Right cardiac atrium (tissue), 5 donors: ENCODE measurements around the gene PRR14. TPM values are rescaled to one million over a fixed set of nuclear protein-coding genes. Genes with fewer than 3 reads are reported as not detected.
A peak's percentile ranks its signal among the peaks of the same experiment; 100 is the strongest.

Source experiments
- ATAC-seq, 2 donors: fragments of 200-7000 bp; cut with Tn5 transposase; one replicate each; pipeline versions ENCODE4 v1.8.0 to v1.9.1; 2020; ENCODE audit warnings: moderate library complexity in 2 of 2, mild to moderate bottlenecking in 1 of 2
- DNase-seq, 3 donors: peaks; one replicate each; pipeline ENCODE4 v3.0.0-alpha.2; 2020
- H3K27ac ChIP-seq: one replicate; pipeline ENCODE4 v1.5.1; 2013; ENCODE audit warnings: mild to moderate bottlenecking, low read length, control low read depth, moderate library complexity
- H3K27me3 ChIP-seq: one replicate; pipeline ENCODE4 v1.6.1; 2013; ENCODE audit not compliant: control insufficient read depth, insufficient read depth
- H3K4me1 ChIP-seq: one replicate; pipeline ENCODE4 v1.6.1; 2013; ENCODE audit warnings: low read length; ENCODE audit not compliant: control insufficient read depth, insufficient read depth
- H3K4me3 ChIP-seq: one replicate; pipeline ENCODE4 v1.5.1; 2013; ENCODE audit warnings: low read length, control low read depth
- H3K9me3 ChIP-seq: one replicate; pipeline ENCODE4 v1.6.1; 2013; ENCODE audit warnings: low read length; ENCODE audit not compliant: control insufficient read depth
- WGBS: extraction: QIAGEN DNeasy Blood & Tissue Kit; methylation state at CpG from one replicate; pipeline ENCODE4 v1.1.7; 2013; 5-methylcytosine and 5-hydroxymethylcytosine counted together
- intact Hi-C, 4 donors: fragments of 100-400 bp; cut with DNase I; formaldehyde crosslinking; loops; one replicate each; pipeline versions ENCODE4 v1.11.0 to v1.14.0; 2022 to 2023
- polyA plus RNA-seq: library from polyadenylated mRNA; stranded (reverse); fragments of 200-250 nt; gene quantifications from one replicate; pipeline ENCODE4 v1.2.3, GENCODE V29; 2013
- total RNA-seq, 4 donors: library from RNA; stranded (reverse); fragmentation: NEBNext Ultra II Directional; extraction: Animal tissue kit (Norgen Biotek cat#: 25700); gene quantifications; one replicate each; pipeline ENCODE4 v1.2.1, GENCODE V29; 2021
- donor health status: healthy with polysubstance abuse.
- donor health status: DM: no; HTN: yes; CAD: no.
- donor health status: DM: no; HTN: no; CAD: no.
- donor health status: DM: no; HTN: yes; CAD: no; lungs with severe emphysema.
- donor health status: DM: yes; HTN: yes; CAD: no.

Gene PRR14
- total and polyA plus RNA-seq, 5 donors = 19.1 to 27.6 (median 23.4) TPM

DNA sequence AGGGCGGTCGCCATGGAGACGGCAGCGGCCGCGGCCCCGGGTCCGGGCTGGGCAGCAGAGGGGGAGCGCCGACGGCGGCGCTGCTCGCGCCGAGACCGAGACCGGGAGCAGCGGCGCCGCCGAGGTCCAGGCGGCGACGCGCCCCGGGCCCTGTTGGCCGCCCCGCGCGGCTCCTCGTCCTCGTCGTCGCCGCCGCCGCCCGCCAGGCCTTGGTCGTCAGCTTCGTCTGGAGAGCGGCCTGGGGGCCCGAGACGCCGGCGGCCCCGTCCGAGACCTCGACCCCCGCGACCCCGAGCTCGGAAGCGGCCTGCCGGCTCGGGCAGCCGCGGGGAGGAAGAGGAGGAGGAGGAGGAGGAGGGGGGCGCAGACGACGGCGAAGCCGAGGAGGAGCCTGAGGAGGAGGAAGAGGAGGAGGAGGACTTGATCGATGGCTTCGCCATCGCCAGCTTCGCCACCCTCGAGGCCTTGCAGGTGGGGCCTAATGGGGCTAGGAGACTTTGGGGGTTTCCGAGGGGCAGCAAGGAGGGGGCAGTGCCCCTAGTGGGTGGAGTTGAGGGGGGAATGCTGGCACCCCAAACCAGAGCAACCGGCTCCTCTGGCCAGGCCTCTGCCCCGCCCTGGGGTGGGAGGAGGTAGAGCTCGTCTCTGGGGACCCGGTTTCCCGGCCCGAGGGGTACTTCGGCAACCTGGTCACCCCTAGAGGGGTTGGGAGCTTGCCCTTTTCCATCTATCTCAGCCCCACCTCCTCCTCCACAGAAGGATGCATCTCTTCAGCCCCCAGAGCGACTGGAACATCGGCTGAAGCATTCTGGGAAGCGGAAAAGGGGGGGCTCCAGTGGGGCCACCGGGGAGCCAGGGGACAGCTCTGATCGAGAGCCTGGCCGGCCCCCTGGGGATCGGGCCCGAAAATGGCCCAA, 9.0 kb downstream of the PRR14 start:
- H3K4me3 ChIP-seq = peak overlapping the region; percentile 96
- H3K9me3 ChIP-seq = no peaks in the 10 kb centered on the region
- DNase-seq (peak; percentile 58 to 83 (median 75)), ATAC-seq (no peak)
- H3K27ac ChIP-seq = peak overlapping the region; percentile 99
- WGBS = under 1% methylated on average over 83 of the region's 84 CpGs
- H3K27me3 ChIP-seq = no peaks in the 10 kb centered on the region
- peaks cover 12% of the 10 kb centered on the region for H3K4me1 ChIP-seq
- intact Hi-C loops = no loop called here

DNA sequence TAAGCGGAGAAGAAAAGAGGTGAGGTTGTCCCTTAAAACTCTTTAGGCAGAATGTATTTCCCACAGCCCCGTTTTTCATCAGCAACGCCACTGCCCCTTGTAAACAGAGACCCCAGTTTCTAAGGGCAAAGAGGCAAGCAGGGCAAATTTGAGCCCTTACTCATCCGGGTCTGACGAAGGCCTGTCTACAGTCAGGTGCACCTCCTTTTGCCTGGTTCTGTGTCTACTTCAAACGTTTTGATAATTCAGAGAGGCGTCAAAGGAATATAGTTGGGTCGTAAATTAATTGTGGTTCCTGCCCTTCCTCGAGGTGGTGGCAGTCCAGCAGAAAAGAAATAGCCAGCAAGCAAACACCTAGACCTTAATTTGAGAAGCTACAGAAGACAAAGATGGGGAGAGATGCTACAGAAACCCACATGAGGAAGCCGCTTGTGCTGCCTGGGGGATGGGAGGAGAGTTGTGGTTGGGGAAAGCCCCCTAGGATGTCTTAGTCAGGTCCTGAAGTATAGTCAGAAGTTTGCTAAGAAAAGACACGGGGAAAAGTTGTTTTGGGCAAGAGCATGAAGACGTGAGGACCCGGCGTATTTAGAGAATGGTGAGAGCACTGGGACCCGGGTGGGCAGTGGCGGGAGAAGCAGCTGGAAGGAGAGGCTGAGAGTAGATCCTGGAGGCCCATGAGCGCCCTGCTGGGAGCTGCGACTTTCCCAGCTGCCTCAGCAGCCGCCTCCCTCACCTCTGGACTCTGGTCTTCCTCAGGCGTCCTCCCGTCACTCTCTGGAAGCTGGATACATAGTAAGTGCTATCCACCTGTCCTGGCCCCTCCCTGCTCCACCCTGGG, 9.9 kb downstream of the PRR14 start:
- peaks cover 12% of the 10 kb centered on the region for H3K4me1 ChIP-seq
- no peak for ATAC-seq
- no peaks in the 10 kb centered on the region for H3K27me3 ChIP-seq
- H3K9me3 ChIP-seq = no peaks in the 10 kb centered on the region
- peak overlapping the region; percentile 96 for H3K4me3 ChIP-seq
- intact Hi-C loops = no loop called here
- 43% methylated on average over 21 of the region's 21 CpGs for WGBS
- H3K27ac ChIP-seq = no peak overlapping the region
- DNase-seq = peak in 1 of 3 donors; percentile 61

GRCh38 chr16:30662449-30662848, 11.7 kb downstream of the PRR14 start:
- DNase-seq = peak in 2 of 3 donors; percentile 61 to 67
- ATAC-seq = no peak
- H3K27ac ChIP-seq = no peak overlapping the region
- H3K4me1 ChIP-seq = peaks cover 10% of the 10 kb centered on the region
- intact Hi-C loops = no loop called here
- H3K9me3 ChIP-seq = no peaks in the 10 kb centered on the region
- no peaks in the 10 kb centered on the region for H3K27me3 ChIP-seq
- 74% methylated on average over 17 of the region's 17 CpGs for WGBS
- H3K4me3 ChIP-seq = no peak overlapping the region

- ATAC-seq (no peak), DNase-seq (no peak)
- no peaks in the 10 kb centered on the region for H3K27me3 ChIP-seq
- intact Hi-C loops = no loop called here
- no peak overlapping the region for H3K4me3 ChIP-seq
- 79% methylated on average over 8 of the region's 8 CpGs for WGBS
- peaks cover 10% of the 10 kb centered on the region for H3K4me1 ChIP-seq
- H3K9me3 ChIP-seq = no peaks in the 10 kb centered on the region
- no peak overlapping the region for H3K27ac ChIP-seq
These were observed 12.3 kb downstream of the PRR14 start for GRCh38 chr16:30663038-30663437.

DNA sequence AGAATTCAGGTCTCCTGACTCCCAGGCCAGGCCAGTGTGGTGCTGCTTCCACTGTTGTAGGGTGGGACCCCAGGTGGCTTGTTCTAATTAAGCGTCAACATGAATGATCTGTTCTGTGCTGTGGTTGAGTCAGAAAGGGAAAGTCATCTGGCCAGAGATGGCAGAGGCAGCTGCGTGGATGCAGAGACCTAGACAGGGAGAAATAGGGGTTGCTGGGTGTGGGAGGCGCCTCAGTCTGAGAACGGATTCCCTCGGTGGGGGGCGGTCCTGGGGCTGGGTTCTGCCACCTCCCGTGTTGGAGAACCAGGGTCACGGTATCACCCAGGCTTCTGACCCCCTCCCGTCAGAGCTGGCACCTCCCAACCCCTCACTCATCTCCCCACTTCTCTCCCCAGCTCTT, 13.1 kb downstream of the PRR14 start:
- Histone ChIP-seq H3K9me3 (no peaks in the 10 kb centered on the region), H3K4me1 (peaks cover 10% of the 10 kb centered on the region), H3K27ac (no peak overlapping the region), H3K27me3 (no peaks in the 10 kb centered on the region), H3K4me3 (no peak overlapping the region)
- WGBS = 76% methylated on average over 9 of the region's 9 CpGs
- intact Hi-C loops = no loop called here
- no peak for DNase-seq
- no peak for ATAC-seq

DNA sequence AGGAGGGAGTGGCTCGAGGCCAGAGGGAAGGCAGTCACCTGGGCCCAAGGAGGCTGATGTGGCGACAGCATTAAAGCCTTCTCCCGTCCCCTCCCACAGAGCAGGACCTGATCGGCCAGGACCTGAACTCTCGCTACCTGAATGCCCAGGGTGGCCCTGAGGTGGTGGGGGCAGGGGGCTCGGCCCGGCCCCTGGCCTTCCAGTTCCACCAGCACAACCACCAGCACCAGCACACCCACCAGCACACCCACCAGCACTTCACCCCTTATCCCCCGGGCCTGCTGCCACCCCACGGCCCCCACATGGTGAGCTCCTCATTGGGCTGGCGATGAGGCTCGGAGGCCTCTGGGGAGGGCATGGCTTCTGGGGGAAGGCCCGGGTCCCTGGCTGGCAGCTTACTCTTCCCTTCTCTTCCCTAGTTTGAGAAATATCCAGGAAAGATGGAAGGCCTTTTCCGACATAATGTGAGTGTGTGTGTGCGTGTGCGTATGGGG, 13.9 kb downstream of the PRR14 start:
- Histone ChIP-seq H3K27me3 (no peaks in the 10 kb centered on the region), H3K27ac (no peak overlapping the region), H3K9me3 (no peaks in the 10 kb centered on the region), H3K4me1 (peaks cover 10% of the 10 kb centered on the region), H3K4me3 (no peak overlapping the region)
- intact Hi-C loops = no loop called here
- WGBS = 87% methylated on average over 15 of the region's 15 CpGs
- DNase-seq = no peak
- ATAC-seq = no peak

- H3K9me3 ChIP-seq = no peaks in the 10 kb centered on the region
- H3K27ac ChIP-seq = no peak overlapping the region
- H3K27me3 ChIP-seq = no peaks in the 10 kb centered on the region
- peaks cover 10% of the 10 kb centered on the region for H3K4me1 ChIP-seq
- ATAC-seq (no peak), DNase-seq (no peak)
- no peak overlapping the region for H3K4me3 ChIP-seq
- 81% methylated on average over 22 of the region's 22 CpGs for WGBS
- intact Hi-C loops = no loop called here
These were observed 14.5 kb downstream of the PRR14 start for GRCh38 chr16:30665155-30665829.

GRCh38 chr16:30665830-30666190, 15.1 kb downstream of the PRR14 start:
- 52% methylated on average over 4 of the region's 4 CpGs for WGBS
- no peak for DNase-seq
- intact Hi-C loops = no loop called here

DNA sequence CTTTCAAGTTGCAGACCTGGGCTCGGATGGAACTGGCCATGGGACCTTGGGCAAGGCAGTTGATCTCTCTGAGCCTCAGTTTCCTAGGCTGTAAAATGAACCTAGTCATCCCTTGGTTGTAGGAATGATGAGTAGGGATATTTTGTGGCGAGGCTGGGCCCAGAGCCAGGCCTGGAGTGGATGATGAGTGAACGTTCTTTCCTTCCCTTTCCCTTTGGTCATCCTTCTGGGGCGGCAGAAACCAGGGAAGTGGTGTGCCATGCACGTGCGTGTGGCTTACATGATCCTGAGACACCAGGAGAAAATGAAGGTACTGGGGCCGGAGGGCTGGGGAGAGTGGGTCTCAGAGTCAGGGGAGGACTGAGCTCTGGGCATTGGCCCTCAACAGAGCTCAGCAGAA, 15.9 kb downstream of the PRR14 start:
- no peaks in the 10 kb centered on the region for H3K27me3 ChIP-seq
- 61% methylated on average over 7 of the region's 7 CpGs for WGBS
- peaks cover 2% of the 10 kb centered on the region for H3K4me1 ChIP-seq
- DNase-seq (no peak), ATAC-seq (no peak)
- H3K4me3 ChIP-seq = no peak overlapping the region
- H3K27ac ChIP-seq = no peak overlapping the region
- intact Hi-C loops = no loop called here
- no peaks in the 10 kb centered on the region for H3K9me3 ChIP-seq

More at GRCh38 chr16:30665830-30666190, 15.1 kb downstream of the PRR14 start:
- H3K27ac ChIP-seq = no peak overlapping the region
- H3K27me3 ChIP-seq = no peaks in the 10 kb centered on the region
- peaks cover 9% of the 10 kb centered on the region for H3K4me1 ChIP-seq
- H3K4me3 ChIP-seq = no peak overlapping the region
- H3K9me3 ChIP-seq = no peaks in the 10 kb centered on the region
- ATAC-seq = no peak

GRCh38 chr16:30667361-30667905, 16.7 kb downstream of the PRR14 start:
- 88% methylated on average over 11 of the region's 11 CpGs for WGBS
- intact Hi-C loops = no loop called here
- no peak overlapping the region for H3K27ac ChIP-seq
- H3K4me1 ChIP-seq = peaks cover 2% of the 10 kb centered on the region
- H3K9me3 ChIP-seq = no peaks in the 10 kb centered on the region
- DNase-seq = no peak
- no peak overlapping the region for H3K4me3 ChIP-seq
- H3K27me3 ChIP-seq = no peaks in the 10 kb centered on the region
- no peak for ATAC-seq
